Keratinocyte (primary cell): Measurements from ENCODE around the gene TEN1. TPM values are rescaled to one million over a fixed set of nuclear protein-coding genes. Genes with fewer than 3 reads are reported as not detected.

Experiments used
- DNase-seq: peaks from one replicate; pipeline ENCODE4 v3.0.0-alpha.2; 2011; ENCODE audit warnings: low read depth, missing footprints, low spot score
- FAIRE-seq: peaks from 2 replicates; lab custom pipeline; 2011; peaks lifted over from hg19 to GRCh38; lab: Jason Lieb, UNC
- H2AFZ ChIP-seq: 2 replicates; pipeline ENCODE4 v1.6.0; 2012; ENCODE audit warnings: low read length, control low read depth, inconsistent platforms; ENCODE audit not compliant: control insufficient read depth
- H3K27ac ChIP-seq: 2 replicates; pipeline ENCODE4 v1.5.1; 2011; ENCODE audit warnings: low read length; ENCODE audit not compliant: control insufficient read depth, insufficient read depth
- H3K27me3 ChIP-seq: 3 replicates; pipeline ENCODE4 v1.6.0; 2011; ENCODE audit warnings: low read length; ENCODE audit not compliant: control insufficient read depth, insufficient read depth; ENCODE audit errors: extremely low read depth
- H3K36me3 ChIP-seq, 2 experiments: 2 replicates in 1 of 2; 3 replicates in 1 of 2; pipeline ENCODE4 v1.5.1; 2011; ENCODE audit warnings: low read length in 2 of 2, mild to moderate bottlenecking in 1 of 2; ENCODE audit not compliant: control insufficient read depth in 2 of 2, insufficient read depth in 2 of 2; ENCODE audit errors: extremely low read depth in 1 of 2
- H3K4me1 ChIP-seq: 3 replicates; pipeline ENCODE4 v1.5.1; 2011; ENCODE audit warnings: low read length; ENCODE audit not compliant: control insufficient read depth, insufficient read depth; ENCODE audit errors: extremely low read depth
- H3K4me2 ChIP-seq: 3 replicates; pipeline ENCODE4 v1.6.0; 2011; ENCODE audit warnings: low read depth, low read length; ENCODE audit not compliant: control insufficient read depth, insufficient read depth; ENCODE audit errors: extremely low read depth
- H3K4me3 ChIP-seq, 3 experiments: fragments of 200-600 bp in 1 of 3; sonication (generic) in 1 of 3; 2 replicates in 2 of 3; 3 replicates in 1 of 3; pipeline ENCODE4 v1.5.1; 2011 to 2016; ENCODE audit warnings: low read length in 3 of 3, mild to moderate bottlenecking in 3 of 3, control low read depth in 2 of 3, inconsistent platforms in 1 of 3, low read depth in 1 of 3, mixed read lengths in 1 of 3, mixed run types in 1 of 3, moderate library complexity in 1 of 3; ENCODE audit not compliant: control insufficient read depth in 2 of 3, insufficient read depth in 2 of 3; ENCODE audit errors: extremely low read depth in 1 of 3
- H3K79me2 ChIP-seq: 2 replicates; pipeline ENCODE4 v1.6.0; 2012; ENCODE audit warnings: low read length; ENCODE audit not compliant: control insufficient read depth, insufficient read depth
- H3K9ac ChIP-seq: 3 replicates; pipeline ENCODE4 v1.6.0; 2011; ENCODE audit warnings: low read length; ENCODE audit not compliant: control insufficient read depth, insufficient read depth; ENCODE audit errors: extremely low read depth
- H3K9me1 ChIP-seq: 3 replicates; pipeline ENCODE4 v1.6.0; 2011; ENCODE audit warnings: low read length; ENCODE audit not compliant: control insufficient read depth, insufficient read depth; ENCODE audit errors: extremely low read depth
- H3K9me3 ChIP-seq: 2 replicates; pipeline ENCODE4 v1.5.1; 2012; ENCODE audit warnings: low read depth, low read length; ENCODE audit not compliant: control insufficient read depth
- H4K20me1 ChIP-seq: 3 replicates; pipeline ENCODE4 v1.6.0; 2011; ENCODE audit warnings: low read length; ENCODE audit not compliant: control insufficient read depth, insufficient read depth; ENCODE audit errors: extremely low read depth
- EZH2 ChIP-seq: IDR thresholded peaks from one replicate; pipeline ENCODE4 v1.6.1; 2012; ENCODE audit warnings: inconsistent platforms, mild to moderate bottlenecking, low read length, moderate library complexity
- dilution Hi-C: fragments of 300-500 bp; cut with MboI; formaldehyde crosslinking; loops from one replicate; pipeline ENCODE4 v1.7.0; 2020; ENCODE audit warnings: low sequenced_read_pairs; ENCODE audit not compliant: extremely low pct_ligation_motif_present
- polyA plus RNA-seq, 5 experiments: library from polyadenylated mRNA; depleted of rRNA in 3 of 5; stranded (reverse) in 3 of 5; stranded (forward) in 1 of 5; unstranded in 1 of 5; fragments of >200 nt; gene quantifications; 1 replicate in 1 of 5; 2 replicates in 3 of 5; 3 replicates in 1 of 5; pipeline versions ENCODE4 v1.2.1 to v1.2.3, GENCODE V29; 2011 to 2012; ENCODE audit warnings: missing spikeins in 2 of 5, low read depth in 1 of 5, low replicate concordance in 1 of 5
- TF ChIP-seq, protein P1 (sequence below), 3 experiments: IDR thresholded peaks in 1 of 3; conservative IDR thresholded peaks in 1 of 3; optimal IDR thresholded peaks in 1 of 3; 2 replicates in 2 of 3; 3 replicates in 1 of 3; pipeline versions ENCODE3 to v1.5.1; 2011; ENCODE audit warnings: low read length in 3 of 3, mild to moderate bottlenecking in 3 of 3, moderate library complexity in 2 of 3, control low read depth in 1 of 3, inconsistent platforms in 1 of 3; ENCODE audit not compliant: insufficient read depth in 2 of 3; ENCODE audit errors: extremely low read depth in 1 of 3

Gene TEN1
- polyA plus RNA-seq, 1 donor (not counting 4 experiments of a cell fraction or from before 2014, with no cell fraction given): 11.7 TPM

DNA sequence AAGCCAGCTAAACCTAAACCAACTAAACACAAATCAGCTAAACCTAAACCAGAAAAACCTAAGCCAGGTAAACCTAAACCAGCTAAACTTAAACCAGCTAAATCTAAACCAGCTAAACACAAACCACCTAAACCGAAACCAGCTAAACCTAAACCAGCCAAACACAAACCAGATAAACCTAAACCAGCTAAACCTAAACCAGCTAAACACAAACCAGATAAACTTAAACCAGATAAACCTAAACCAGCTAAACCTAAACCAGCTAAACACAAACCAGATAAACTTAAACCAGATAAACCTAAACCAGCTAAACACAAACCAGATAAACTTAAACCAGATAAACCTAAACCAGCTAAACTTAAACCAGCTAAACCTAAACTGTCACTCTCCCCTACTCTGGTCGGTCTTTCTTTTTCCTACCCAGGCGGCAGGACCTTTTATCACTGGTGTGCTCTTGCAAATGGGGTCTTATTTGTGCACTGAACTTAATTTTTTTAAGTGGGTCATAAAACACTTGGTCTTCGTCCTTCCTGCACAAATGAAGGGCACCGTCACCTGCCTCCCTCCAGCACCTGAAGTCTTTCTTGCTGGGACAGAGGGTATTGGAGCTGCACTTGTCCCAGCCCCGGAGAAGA lies 40.9 kb downstream of the TEN1 start:
- dilution Hi-C loops: no loop called here
- H3K27me3 ChIP-seq: no peaks in the 10 kb centered on the region
- H3K4me1 ChIP-seq: peaks cover 5% of the 10 kb centered on the region
- H4K20me1 ChIP-seq: peaks cover 7% of the 10 kb centered on the region
- H3K4me3 ChIP-seq: no peak overlapping the region
- no peaks in the 10 kb centered on the region for H3K9me1 ChIP-seq
- TF ChIP-seq, protein P1, sequence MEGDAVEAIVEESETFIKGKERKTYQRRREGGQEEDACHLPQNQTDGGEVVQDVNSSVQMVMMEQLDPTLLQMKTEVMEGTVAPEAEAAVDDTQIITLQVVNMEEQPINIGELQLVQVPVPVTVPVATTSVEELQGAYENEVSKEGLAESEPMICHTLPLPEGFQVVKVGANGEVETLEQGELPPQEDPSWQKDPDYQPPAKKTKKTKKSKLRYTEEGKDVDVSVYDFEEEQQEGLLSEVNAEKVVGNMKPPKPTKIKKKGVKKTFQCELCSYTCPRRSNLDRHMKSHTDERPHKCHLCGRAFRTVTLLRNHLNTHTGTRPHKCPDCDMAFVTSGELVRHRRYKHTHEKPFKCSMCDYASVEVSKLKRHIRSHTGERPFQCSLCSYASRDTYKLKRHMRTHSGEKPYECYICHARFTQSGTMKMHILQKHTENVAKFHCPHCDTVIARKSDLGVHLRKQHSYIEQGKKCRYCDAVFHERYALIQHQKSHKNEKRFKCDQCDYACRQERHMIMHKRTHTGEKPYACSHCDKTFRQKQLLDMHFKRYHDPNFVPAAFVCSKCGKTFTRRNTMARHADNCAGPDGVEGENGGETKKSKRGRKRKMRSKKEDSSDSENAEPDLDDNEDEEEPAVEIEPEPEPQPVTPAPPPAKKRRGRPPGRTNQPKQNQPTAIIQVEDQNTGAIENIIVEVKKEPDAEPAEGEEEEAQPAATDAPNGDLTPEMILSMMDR (optimal IDR thresholded peaks at IDR 0.05 in 1 of 3, IDR thresholded peaks at IDR 0.05 in 1 of 3, conservative IDR thresholded peaks at IDR 0.05 in 1 of 3; ENCODE audit: extremely low read depth in 1 of 3, insufficient read depth in 2 of 3, low read length in 3 of 3): no peak
- TF ChIP-seq EZH2: no peak
- H3K27ac ChIP-seq: no peak overlapping the region
- no peak overlapping the region for H3K9ac ChIP-seq
- H3K36me3 ChIP-seq: peaks cover 10 to 27% of the 10 kb centered on the region in 2 experiments
- no peak overlapping the region for H2AFZ ChIP-seq
- DNase-seq (no peak), FAIRE-seq (no peak)
- H3K4me2 ChIP-seq: no peak overlapping the region
- no peaks in the 10 kb centered on the region for H3K9me3 ChIP-seq
- peaks cover 2% of the 10 kb centered on the region for H3K79me2 ChIP-seq

DNA sequence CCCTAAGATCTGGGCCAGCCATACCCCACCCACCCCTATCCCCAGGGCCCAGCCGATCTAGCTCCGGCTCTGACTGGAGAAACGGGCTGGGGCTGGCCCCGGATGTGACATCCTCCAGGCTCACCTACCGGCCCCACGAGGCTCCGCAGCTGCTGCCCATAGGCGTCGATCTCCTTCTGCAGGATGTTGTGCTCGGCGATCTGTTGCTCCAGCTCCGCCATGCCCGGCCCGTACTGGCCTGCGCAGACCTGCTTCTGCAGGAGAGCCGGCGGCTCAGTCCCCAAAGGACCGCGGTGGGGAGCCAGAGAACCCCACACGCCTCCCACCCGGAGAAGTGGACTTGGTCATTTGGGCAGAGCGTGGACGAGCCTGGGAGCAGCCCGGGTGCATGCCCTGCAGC lies 43.2 kb downstream of the TEN1 start:
- peaks cover 10 to 22% of the 10 kb centered on the region in 2 experiments for H3K36me3 ChIP-seq
- FAIRE-seq (no peak), DNase-seq (no peak)
- H2AFZ ChIP-seq: no peak overlapping the region
- peaks cover 7% of the 10 kb centered on the region for H4K20me1 ChIP-seq
- H3K9ac ChIP-seq: no peak overlapping the region
- H3K27ac ChIP-seq: no peak overlapping the region
- H3K27me3 ChIP-seq: no peaks in the 10 kb centered on the region
- H3K9me3 ChIP-seq: no peaks in the 10 kb centered on the region
- no peak for TF ChIP-seq EZH2
- dilution Hi-C loops: no loop called here
- peaks cover 17% of the 10 kb centered on the region for H3K4me1 ChIP-seq
- H3K9me1 ChIP-seq: no peaks in the 10 kb centered on the region
- no peak overlapping the region for H3K4me3 ChIP-seq
- peaks cover 11% of the 10 kb centered on the region for H3K79me2 ChIP-seq
- H3K4me2 ChIP-seq: no peak overlapping the region
